Hypothalamus (tissue), 51 donors: ENCODE results near the gene FRMD4A.

ENCODE experiments used
- DNase-seq, 51 donors: peaks; one replicate each; lab custom pipeline; 2025; lab: John Stamatoyannopoulos, UW

FRMD4A gene

DNA sequence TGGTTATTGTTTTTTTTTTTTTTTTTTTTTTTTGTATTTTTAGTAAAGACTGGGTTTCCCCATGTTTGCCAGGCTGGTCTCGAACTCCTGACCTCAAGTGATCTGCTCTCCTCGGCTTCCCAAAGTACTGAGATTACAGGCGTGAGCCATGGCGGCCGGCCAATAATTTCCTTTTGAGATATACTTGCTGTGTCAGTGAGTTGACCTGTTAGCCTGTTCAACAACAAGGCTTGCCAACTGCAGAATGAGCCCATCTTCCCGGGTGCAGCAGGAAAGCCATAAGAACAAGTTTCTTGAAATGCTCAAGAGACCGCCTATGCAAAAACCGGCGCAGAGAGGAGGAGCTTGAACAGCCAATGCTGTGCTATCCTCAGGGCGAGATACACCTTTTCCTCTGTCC, 631.5 kb downstream of the FRMD4A start:
- DNase-seq = no peak

- DNase-seq = no peak
Observed at GRCh38 chr10:13698217-13698616, 632.5 kb downstream of the FRMD4A start.

GRCh38 chr10:13696071-13696470, 634.7 kb downstream of the FRMD4A start:
- no peak for DNase-seq

GRCh38 chr10:13695588-13695987, 635.1 kb downstream of the FRMD4A start:
- no peak for DNase-seq

GRCh38 chr10:13693783-13694700, 636.7 kb downstream of the FRMD4A start:
- DNase-seq = peak in 1 of 51 donors; percentile 18

GRCh38 chr10:13690281-13690825, 640.4 kb downstream of the FRMD4A start:
- peak in 1 of 51 donors; percentile 6 for DNase-seq

GRCh38 chr10:13686331-13686752, 644.4 kb downstream of the FRMD4A start:
- DNase-seq = peak in 4 of 51 donors; percentile 24 to 62 (median 32)

DNA sequence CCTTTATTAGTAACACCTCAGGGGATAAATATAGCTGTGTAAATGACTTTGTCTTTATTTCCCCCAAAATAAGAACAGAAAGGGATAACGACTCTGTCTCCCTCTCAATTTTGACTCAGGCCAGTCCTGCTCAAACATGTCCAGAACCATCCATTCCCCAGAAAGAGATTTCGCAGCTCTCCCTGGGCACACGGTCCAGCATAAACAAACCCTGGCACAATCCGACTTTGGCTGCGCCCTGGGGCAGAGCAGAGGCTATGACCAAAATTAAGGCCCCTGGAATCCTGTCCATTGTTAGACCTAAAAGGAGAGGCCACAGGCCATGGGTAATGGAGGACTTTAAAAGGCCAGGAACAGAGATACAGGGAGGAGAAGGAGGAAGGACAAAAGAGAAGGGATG, 644.8 kb downstream of the FRMD4A start:
- DNase-seq = peak in 2 of 51 donors; percentile 9 to 10

GRCh38 chr10:13684806-13685482, 645.8 kb downstream of the FRMD4A start:
- DNase-seq = peak in 2 of 51 donors; percentile 8 to 41

GRCh38 chr10:13684252-13684791, 646.4 kb downstream of the FRMD4A start:
- DNase-seq = peak in 42 of 51 donors; percentile 12 to 77 (median 43)

GRCh38 chr10:13683017-13683416, 647.7 kb downstream of the FRMD4A start:
- no peak for DNase-seq

GRCh38 chr10:13681960-13682359, 648.8 kb downstream of the FRMD4A start:
- no peak for DNase-seq

- no peak for DNase-seq
Observed at GRCh38 chr10:13681528-13681927, 649.2 kb downstream of the FRMD4A start.

DNA sequence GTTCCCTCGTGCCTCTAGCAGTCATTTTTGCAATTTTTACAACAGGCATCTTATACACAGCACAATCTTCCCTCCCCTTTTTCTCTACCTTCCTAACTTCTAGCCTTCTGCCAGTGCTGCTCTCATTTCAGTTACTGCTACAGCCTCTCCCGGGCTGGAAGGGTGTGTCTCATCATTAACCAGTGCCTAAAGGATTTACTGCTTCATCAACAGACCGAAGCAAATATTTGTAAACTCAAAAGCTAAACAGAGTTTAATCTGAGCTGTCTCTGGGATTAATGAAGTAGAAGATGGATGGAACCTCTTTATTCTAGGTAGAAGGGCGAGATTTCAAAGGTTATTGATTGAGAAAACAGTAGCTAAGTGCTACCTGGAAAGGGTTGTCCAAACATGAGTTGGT, 649.6 kb downstream of the FRMD4A start:
- DNase-seq = no peak

DNA sequence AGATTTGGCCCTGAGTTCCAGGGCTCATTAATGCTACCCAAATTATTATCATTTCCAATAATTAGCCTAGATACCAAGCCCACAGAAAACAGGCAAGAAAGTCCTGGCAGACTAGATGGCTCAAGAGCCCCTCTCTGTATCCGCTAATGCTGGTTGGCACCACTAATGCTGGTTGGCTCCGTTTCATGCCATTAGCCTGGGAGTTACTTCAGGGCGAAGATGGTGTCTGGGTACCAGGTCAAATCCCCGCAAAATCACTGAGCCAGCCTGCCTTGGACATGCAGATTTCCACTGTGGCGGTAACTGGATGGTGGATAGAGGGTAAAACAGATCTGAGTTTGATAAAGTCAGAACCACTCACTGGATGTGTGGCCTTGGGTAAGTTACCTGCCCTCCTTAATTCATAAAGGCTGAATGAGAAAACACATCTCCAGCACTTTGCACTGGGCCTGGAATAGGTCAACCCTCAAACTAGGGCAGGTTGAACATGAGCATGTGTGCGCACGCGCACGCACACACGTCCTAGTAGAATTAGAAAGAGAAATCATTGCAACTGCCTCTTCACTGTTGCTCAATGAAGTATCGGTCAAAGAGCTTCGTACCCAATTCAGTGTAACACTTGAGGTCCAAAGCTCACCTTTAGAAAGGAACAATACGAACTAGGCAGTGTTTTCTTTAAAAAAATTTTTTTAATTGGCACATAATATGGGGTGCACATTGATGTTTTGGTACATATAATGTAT, 652.5 kb downstream of the FRMD4A start:
- DNase-seq = no peak

DNA sequence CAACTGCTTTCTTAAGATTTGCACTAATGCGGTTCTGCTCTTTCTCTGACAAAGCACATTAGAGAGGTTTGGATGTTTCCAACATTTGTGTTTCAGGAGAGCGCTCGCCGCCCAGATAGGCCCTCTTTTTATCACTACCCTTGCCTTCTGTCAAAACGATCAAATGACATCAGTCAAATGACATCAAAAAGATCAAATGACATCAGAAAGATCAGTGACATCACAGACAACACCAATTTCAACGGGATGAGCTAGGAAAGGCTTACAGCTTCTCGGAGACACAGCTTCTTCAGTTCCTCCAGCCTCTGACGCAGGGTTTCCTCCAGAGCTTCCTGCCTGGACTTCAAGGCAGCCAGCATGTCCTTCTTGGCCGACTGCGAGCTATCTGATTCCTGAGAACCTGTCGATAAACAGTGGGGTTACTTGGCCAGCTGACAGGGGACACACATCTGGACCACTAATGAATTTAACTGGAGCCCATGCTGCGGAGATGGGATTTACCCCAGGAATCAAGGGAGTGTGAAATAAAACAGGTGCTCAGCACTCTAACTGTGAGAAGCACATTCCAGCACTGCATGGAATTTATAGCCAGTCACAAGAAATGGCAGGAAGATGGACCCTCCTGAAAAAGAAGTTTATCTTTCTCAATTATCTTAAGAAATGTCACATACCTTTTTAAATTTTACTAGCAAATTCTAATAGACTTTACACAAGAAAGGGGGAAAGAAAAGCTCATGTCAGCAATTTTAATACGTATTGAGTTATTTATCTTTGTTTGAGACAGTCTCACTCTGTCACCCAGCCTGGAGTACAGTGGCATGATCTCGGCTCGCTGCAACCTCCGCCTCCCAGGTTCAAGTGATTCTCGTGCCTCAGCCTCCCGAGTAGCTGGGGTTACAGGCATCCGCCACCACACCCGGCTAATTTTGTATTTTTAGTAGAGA, 655.8 kb downstream of the FRMD4A start:
- no peak for DNase-seq

GRCh38 chr10:13673156-13673555, 657.6 kb downstream of the FRMD4A start:
- no peak for DNase-seq

DNA sequence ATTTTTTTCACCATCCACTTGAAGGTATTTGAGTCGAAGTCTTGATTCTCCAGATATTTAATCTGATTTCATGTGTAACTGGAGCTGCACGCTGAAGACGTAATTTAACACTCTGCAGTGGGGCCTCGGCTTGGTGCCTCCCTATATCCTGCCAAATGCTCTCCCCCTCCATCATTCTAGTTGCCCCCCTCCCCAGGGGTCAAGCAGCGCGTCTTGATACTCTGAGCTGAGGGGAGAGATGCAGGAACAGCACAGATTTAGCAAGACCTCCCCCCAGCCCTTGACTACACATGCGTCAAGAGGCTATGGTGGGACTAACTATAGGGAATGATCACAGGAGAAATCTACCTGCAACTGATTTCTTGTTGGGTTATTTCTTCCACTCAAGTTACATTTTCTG, 658.2 kb downstream of the FRMD4A start:
- no peak for DNase-seq

GRCh38 chr10:13671904-13672303, 658.8 kb downstream of the FRMD4A start:
- no peak for DNase-seq
